T-helper 1 cell treated with Interleukin-12 subunit alpha and Interleukin-12 subunit beta and Interleukin-4 antibody, amounts not matched to agents 30 ng/mL and 1 ng/mL, for 36 hours (primary cell): Measurements from ENCODE around the gene SLC26A5. TPM values are rescaled to one million over a fixed set of nuclear protein-coding genes. Genes with fewer than 3 reads are reported as not detected.

Experiments used
- intact Hi-C: fragments of 100-400 bp; cut with micrococcal nuclease; formaldehyde crosslinking; loops from one replicate; pipeline ENCODE4 v1.15.1; 2024
- total RNA-seq: library from RNA; stranded (reverse); gene quantifications from 2 replicates; pipeline ENCODE4 v1.2.3, GENCODE V29; 2022

The SLC26A5 gene
- total RNA-seq, 1 donor from 2014 or later, result not detected

- intact Hi-C loops, result loop anchor here (10.0 kb wide), 2 partner anchors 1534 to 1596 kb away; partner anchors contain the start of gene CUX1
Measured at GRCh38 chr7:103348452-103348851, 97.6 kb downstream of the SLC26A5 start.

- intact Hi-C loops, result loop anchor here (1.0 to 10.0 kb wide), 5 partner anchors 60 to 1663 kb away; partner anchors contain the start of gene CUX1
Measured at GRCh38 chr7:103347507-103348267, 98.3 kb downstream of the SLC26A5 start, which contains the start of gene PSMC2. PSMC2 (plus strand) TSS chr7:103347643; CDS start chr7:103347712, 69 bp downstream.

GRCh38 chr7:103346396-103346795 is 99.6 kb downstream of the SLC26A5 start:
- intact Hi-C loops, result loop anchor here (2.0 to 10.0 kb wide), 3 partner anchors 1532 to 1664 kb away; partner anchors contain the start of gene CUX1

GRCh38 chr7:103344453-103345149 is 101.4 kb downstream of the SLC26A5 start, which contains the start of gene DNAJC2:
DNAJC2 (minus strand) TSS chr7:103344767; CDS start chr7:103344622, 145 bp downstream.
- intact Hi-C loops, result loop anchor here (1.0 to 10.0 kb wide), 8 partner anchors 47 to 1600 kb away; partner anchors contain the start of genes ARMC10, CUX1, FAM185A and NAPEPLD

- intact Hi-C loops, result loop anchor here (1.0 to 10.0 kb wide), 8 partner anchors 47 to 1601 kb away; partner anchors contain the start of genes ARMC10, CUX1, FAM185A and NAPEPLD
Measured at GRCh38 chr7:103343758-103344452, 102.1 kb downstream of the SLC26A5 start.

- intact Hi-C loops, result loop anchor here (10.0 kb wide), 2 partner anchors 1529 to 1601 kb away; partner anchors contain the start of gene CUX1
Measured at GRCh38 chr7:103343332-103343731, 102.7 kb downstream of the SLC26A5 start.

- intact Hi-C loops, result loop anchor here (10.0 kb wide), 2 partner anchors 1527 to 1603 kb away; partner anchors contain the start of gene CUX1
Measured at GRCh38 chr7:103341466-103341865, 104.5 kb downstream of the SLC26A5 start.

- intact Hi-C loops, result no loop called here
Measured at GRCh38 chr7:103338864-103339263, 107.1 kb downstream of the SLC26A5 start.

GRCh38 chr7:103336761-103337160 is 109.2 kb downstream of the SLC26A5 start:
- intact Hi-C loops, result no loop called here

- intact Hi-C loops, result no loop called here
Measured at GRCh38 chr7:103325744-103326143, 120.3 kb downstream of the SLC26A5 start.

Other genes starting within 250 kb of the SLC26A5 start
- gene PMPCB, start 148.8 kb downstream of the SLC26A5 start, total RNA-seq, result 54.8 and 57.4 TPM in 2 replicates
- gene DNAJC2, start 101.4 kb downstream of the SLC26A5 start, total RNA-seq, result 35.5 and 39.5 TPM in 2 replicates
- gene PSMC2, start 98.6 kb downstream of the SLC26A5 start, total RNA-seq, result 186 and 190 TPM in 2 replicates